K562 (cell line): ENCODE measurements around the gene TRNAU1AP. TPM values are rescaled to one million over a fixed set of nuclear protein-coding genes. Genes with fewer than 3 reads are reported as not detected.

Experiments
- BRCA1 ChIP-seq, 2 experiments: fragments of 450-650 bp in 1 of 2; sonication (generic) in 1 of 2; formaldehyde crosslinking in 1 of 2; IDR thresholded peaks; 2 replicates each; pipeline versions ENCODE4 v1.5.0 to v1.6.1; 2017 to 2020; ENCODE audit warnings: mild to moderate bottlenecking in 1 of 2, missing genetic modification reagents in 1 of 2
- BRD4 ChIP-seq: fragments of 200-600 bp; sonication (generic); IDR thresholded peaks from 2 replicates; pipeline ENCODE4 v1.6.1; 2017; ENCODE audit warnings: inconsistent platforms
- EHMT2 ChIP-seq: fragments of 450-650 bp; IDR thresholded peaks from 2 replicates; pipeline ENCODE4 v1.6.1; 2018; ENCODE audit warnings: antibody characterized with exemption
- ERF ChIP-seq: fragments of 450-650 bp; formaldehyde crosslinking; IDR thresholded peaks from 2 replicates; pipeline ENCODE4 v1.4.0; 2020; ENCODE audit warnings: mild to moderate bottlenecking, mixed read lengths
- FOXA1 ChIP-seq: fragments of 450-650 bp; IDR thresholded peaks from 2 replicates; pipeline ENCODE4 v1.6.1; 2016; ENCODE audit warnings: mild to moderate bottlenecking, borderline replicate concordance
- HOXB6 ChIP-seq: fragments of 250-450 bp; sonication (Bioruptor Pico); IDR thresholded peaks from 2 replicates; pipeline ENCODE4 v1.5.1; 2022; ENCODE audit warnings: mild to moderate bottlenecking, borderline replicate concordance
- ID3 ChIP-seq, 2 experiments: fragments of 250-450 bp in 1 of 2; fragments of 450-650 bp in 1 of 2; sonication (Bioruptor Pico) in 1 of 2; IDR thresholded peaks; 2 replicates each; pipeline versions ENCODE4 v1.6.1 to v1.8.0; 2016 to 2021; ENCODE audit warnings: mild to moderate bottlenecking in 2 of 2, moderate library complexity in 2 of 2, missing compliant biosample characterization in 1 of 2, missing genetic modification characterization in 1 of 2
- ILF3 ChIP-seq: fragments of 450-650 bp; IDR thresholded peaks from 2 replicates; pipeline ENCODE4 v1.6.1; 2018; ENCODE audit warnings: antibody characterized with exemption, mild to moderate bottlenecking, moderate library complexity, borderline replicate concordance
- KHSRP ChIP-seq: fragments of 450-650 bp; IDR thresholded peaks from 2 replicates; pipeline ENCODE4 v1.6.1; 2017
- MEIS2 ChIP-seq: fragments of 450-650 bp; IDR thresholded peaks from 2 replicates; pipeline ENCODE4 v1.6.1; 2014; ENCODE audit warnings: mild to moderate bottlenecking; ENCODE audit not compliant: partially characterized antibody
- POLR2A ChIP-seq: fragments of 450-650 bp; conservative IDR thresholded peaks from 2 replicates; pipeline ENCODE4 v1.6.1; 2016
- RBM39 ChIP-seq: fragments of 200-400 bp; formaldehyde crosslinking; optimal IDR thresholded peaks from 2 replicates; pipeline ENCODE3; 2018; ENCODE audit warnings: low read depth, low read length
- RFX7 ChIP-seq: fragments of 250-450 bp; sonication (Bioruptor Pico); IDR thresholded peaks from 2 replicates; pipeline ENCODE4 v1.5.1; 2021; ENCODE audit warnings: mild to moderate bottlenecking
- SP1 ChIP-seq: sonication (generic); formaldehyde crosslinking; IDR thresholded peaks from 2 replicates; pipeline ENCODE4 v1.8.1; 2022; ENCODE audit warnings: mild to moderate bottlenecking, missing genetic modification reagents
- TBP ChIP-seq: optimal IDR thresholded peaks from 2 replicates; pipeline ENCODE3; 2011; ENCODE audit warnings: low read depth, low read length, improper control_type of control experiment
- TCF7L2 ChIP-seq: fragments of 150-350 bp; IDR thresholded peaks from 2 replicates; pipeline ENCODE4 v1.6.1; 2016; ENCODE audit warnings: low read depth, mild to moderate bottlenecking, low read length, moderate library complexity
- TCFL5 ChIP-seq: fragments of 250-450 bp; sonication (Bioruptor Pico); conservative IDR thresholded peaks from 2 replicates; pipeline ENCODE4 v1.6.1; 2021; ENCODE audit warnings: mild to moderate bottlenecking, moderate library complexity, matching md5 sums
- TEAD1 ChIP-seq, 2 experiments: fragments of 450-650 bp in 1 of 2; sonication (generic) in 1 of 2; formaldehyde crosslinking; IDR thresholded peaks; 2 replicates each; pipeline versions ENCODE4 v1.4.0 to v1.8.0; 2020 to 2022; ENCODE audit warnings: mild to moderate bottlenecking in 2 of 2, missing genetic modification reagents in 1 of 2
- ZBTB17 ChIP-seq: fragments of 450-650 bp; formaldehyde crosslinking; IDR thresholded peaks from 2 replicates; pipeline ENCODE4 v1.4.0; 2020; ENCODE audit warnings: mild to moderate bottlenecking
- ZNF384 ChIP-seq: IDR thresholded peaks from 2 replicates; pipeline ENCODE4 v1.6.1; 2012; ENCODE audit warnings: low read depth, low read length, improper control_type of control experiment
- ZNF644 ChIP-seq: fragments of 200-800 bp; sonication (Bioruptor generic); IDR thresholded peaks from 2 replicates; pipeline ENCODE4 v1.6.1; 2016; ENCODE audit warnings: low read depth, missing genetic modification characterization, missing compliant biosample characterization
- ZNF696 ChIP-seq: fragments of 250-450 bp; sonication (Bioruptor Pico); conservative IDR thresholded peaks from 2 replicates; pipeline ENCODE4 v1.4.0; 2020; ENCODE audit warnings: mild to moderate bottlenecking, moderate library complexity
- ZSCAN32 ChIP-seq: fragments of 450-650 bp; formaldehyde crosslinking; IDR thresholded peaks from 2 replicates; pipeline ENCODE4 v1.4.0; 2020; ENCODE audit warnings: mild to moderate bottlenecking, moderate library complexity
- polyA plus RNA-seq, 8 experiments: library from polyadenylated mRNA; depleted of rRNA in 4 of 8; stranded (reverse) in 5 of 8; unstranded in 3 of 8; fragments of >200 nt; fragmentation: Nextera tagmentation in 2 of 8; fragmentation: Illumina TruSeq in 1 of 8; extraction: Ambion mirVana in 2 of 8; extraction: Trizol in 1 of 8; gene quantifications; 2 replicates each; pipeline versions ENCODE4 v1.2.1 to v1.2.3, GENCODE V29; 2011 to 2014; ENCODE audit warnings: inconsistent platforms in 1 of 8, missing spikeins in 1 of 8
- total RNA-seq, 7 experiments: library from RNA; depleted of rRNA in 6 of 7; stranded (reverse); fragments of >200 nt in 6 of 7; fragmentation: Illumina TruSeq in 2 of 7; extraction: Trizol in 2 of 7; gene quantifications; 2 replicates each; pipeline versions ENCODE4 v1.2.1 to v1.2.3, GENCODE V29; 2011 to 2021; ENCODE audit warnings: low replicate concordance in 1 of 7
- TF ChIP-seq, protein P1 (sequence below): IDR thresholded peaks from 2 replicates; pipeline ENCODE4 v1.6.1; 2011; ENCODE audit warnings: borderline replicate concordance, low read depth, mild to moderate bottlenecking, moderate library complexity, low read length; ENCODE audit not compliant: insufficient read depth, poor library complexity, severe bottlenecking
- TF ChIP-seq, protein P2 (sequence below): sonication (generic); formaldehyde crosslinking; IDR thresholded peaks from 2 replicates; pipeline ENCODE4 v1.8.0; 2022; ENCODE audit warnings: mild to moderate bottlenecking, missing genetic modification reagents

Gene TRNAU1AP
- total and polyA plus RNA-seq, 9 of the 15 experiments (the other 6 are each of a cell fraction or from before 2014, with no cell fraction given) = 34.9 to 110 (median 46.3) TPM

- TF ChIP-seq BRD4 (no peak), KHSRP (peak; percentile 57; the same call in 1 of the 2 replicates), ZNF644 (no peak), MEIS2 (no peak), ZSCAN32 (CRISPR knock-in tag) (no peak), EHMT2 (no peak), ERF (CRISPR knock-in tag) (peak; percentile 85; the same call in 1 of the 2 replicates), TCFL5 (CRISPR knock-in tag) (no peak), BRCA1 (IDR thresholded peaks at IDR 0.05) (no peak), BRCA1 (CRISPR knock-in tag; IDR thresholded peaks at IDR 0.05) (no peak), POLR2A (peak; percentile 37), TCF7L2 (no peak), RFX7 (peak; percentile 80; the same call in 1 of the 2 replicates), ZNF696 (CRISPR knock-in tag) (0 out of 2 replicates have a peak, but pooled peaks have one; percentile 30), ZBTB17 (0 out of 2 replicates have a peak, but pooled peaks have one; percentile 13), FOXA1 (no peak), ZNF384 (no peak), TEAD1 (CRISPR knock-in tag; IDR thresholded peaks at IDR 0.05) (peak in 1 of 2 experiments; percentile 8; a peak in 1 of 4 replicates), ILF3 (peak; percentile 95), SP1 (no peak), RBM39 (peak; percentile 54), HOXB6 (CRISPR knock-in tag) (no peak), ID3 (CRISPR knock-in tag; IDR thresholded peaks at IDR 0.05) (no peak), ID3 (tag; IDR thresholded peaks at IDR 0.05) (no peak), TBP (no peak)
- TF ChIP-seq, protein P1, sequence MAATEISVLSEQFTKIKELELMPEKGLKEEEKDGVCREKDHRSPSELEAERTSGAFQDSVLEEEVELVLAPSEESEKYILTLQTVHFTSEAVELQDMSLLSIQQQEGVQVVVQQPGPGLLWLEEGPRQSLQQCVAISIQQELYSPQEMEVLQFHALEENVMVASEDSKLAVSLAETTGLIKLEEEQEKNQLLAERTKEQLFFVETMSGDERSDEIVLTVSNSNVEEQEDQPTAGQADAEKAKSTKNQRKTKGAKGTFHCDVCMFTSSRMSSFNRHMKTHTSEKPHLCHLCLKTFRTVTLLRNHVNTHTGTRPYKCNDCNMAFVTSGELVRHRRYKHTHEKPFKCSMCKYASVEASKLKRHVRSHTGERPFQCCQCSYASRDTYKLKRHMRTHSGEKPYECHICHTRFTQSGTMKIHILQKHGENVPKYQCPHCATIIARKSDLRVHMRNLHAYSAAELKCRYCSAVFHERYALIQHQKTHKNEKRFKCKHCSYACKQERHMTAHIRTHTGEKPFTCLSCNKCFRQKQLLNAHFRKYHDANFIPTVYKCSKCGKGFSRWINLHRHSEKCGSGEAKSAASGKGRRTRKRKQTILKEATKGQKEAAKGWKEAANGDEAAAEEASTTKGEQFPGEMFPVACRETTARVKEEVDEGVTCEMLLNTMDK = no peak
- TF ChIP-seq, protein P2, sequence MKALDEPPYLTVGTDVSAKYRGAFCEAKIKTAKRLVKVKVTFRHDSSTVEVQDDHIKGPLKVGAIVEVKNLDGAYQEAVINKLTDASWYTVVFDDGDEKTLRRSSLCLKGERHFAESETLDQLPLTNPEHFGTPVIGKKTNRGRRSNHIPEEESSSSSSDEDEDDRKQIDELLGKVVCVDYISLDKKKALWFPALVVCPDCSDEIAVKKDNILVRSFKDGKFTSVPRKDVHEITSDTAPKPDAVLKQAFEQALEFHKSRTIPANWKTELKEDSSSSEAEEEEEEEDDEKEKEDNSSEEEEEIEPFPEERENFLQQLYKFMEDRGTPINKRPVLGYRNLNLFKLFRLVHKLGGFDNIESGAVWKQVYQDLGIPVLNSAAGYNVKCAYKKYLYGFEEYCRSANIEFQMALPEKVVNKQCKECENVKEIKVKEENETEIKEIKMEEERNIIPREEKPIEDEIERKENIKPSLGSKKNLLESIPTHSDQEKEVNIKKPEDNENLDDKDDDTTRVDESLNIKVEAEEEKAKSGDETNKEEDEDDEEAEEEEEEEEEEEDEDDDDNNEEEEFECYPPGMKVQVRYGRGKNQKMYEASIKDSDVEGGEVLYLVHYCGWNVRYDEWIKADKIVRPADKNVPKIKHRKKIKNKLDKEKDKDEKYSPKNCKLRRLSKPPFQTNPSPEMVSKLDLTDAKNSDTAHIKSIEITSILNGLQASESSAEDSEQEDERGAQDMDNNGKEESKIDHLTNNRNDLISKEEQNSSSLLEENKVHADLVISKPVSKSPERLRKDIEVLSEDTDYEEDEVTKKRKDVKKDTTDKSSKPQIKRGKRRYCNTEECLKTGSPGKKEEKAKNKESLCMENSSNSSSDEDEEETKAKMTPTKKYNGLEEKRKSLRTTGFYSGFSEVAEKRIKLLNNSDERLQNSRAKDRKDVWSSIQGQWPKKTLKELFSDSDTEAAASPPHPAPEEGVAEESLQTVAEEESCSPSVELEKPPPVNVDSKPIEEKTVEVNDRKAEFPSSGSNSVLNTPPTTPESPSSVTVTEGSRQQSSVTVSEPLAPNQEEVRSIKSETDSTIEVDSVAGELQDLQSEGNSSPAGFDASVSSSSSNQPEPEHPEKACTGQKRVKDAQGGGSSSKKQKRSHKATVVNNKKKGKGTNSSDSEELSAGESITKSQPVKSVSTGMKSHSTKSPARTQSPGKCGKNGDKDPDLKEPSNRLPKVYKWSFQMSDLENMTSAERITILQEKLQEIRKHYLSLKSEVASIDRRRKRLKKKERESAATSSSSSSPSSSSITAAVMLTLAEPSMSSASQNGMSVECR (CRISPR knock-in tag) = no peak
Measured at GRCh38 chr1:28508435-28508754, 44.5 kb upstream of the TRNAU1AP start (continued).
